K562 (cell line): ENCODE data around the gene ASF1B. TPM values are rescaled to one million over a fixed set of nuclear protein-coding genes. Genes with fewer than 3 reads are reported as not detected.

Source experiments
- ATAC-seq: fragments of 200-7000 bp; cut with Tn5 transposase; 3 replicates; pipeline ENCODE4 v1.9.1; 2020; ENCODE audit warnings: moderate library complexity
- BruUV-seq: library from RNA; stranded (reverse); fragments of 400-500 nt; replicated peaks from 2 replicates; lab custom pipeline; 2021; lab: Mats Ljungman, UMichigan
- CTCF ChIA-PET: fragments of 300-600 bp; formaldehyde crosslinking; extraction: SDS; loops from one replicate; lab custom pipeline; 2021; ENCODE audit warnings: low intra/inter-chr PET ratio; lab: Yijun Ruan, JAX
- POLR2A ChIA-PET: fragments of 300-600, 350-650 bp; sonication (Branson Sonifier 250); formaldehyde crosslinking; extraction: SDS; loops from one replicate; lab custom pipeline; 2021; ENCODE audit warnings: antibody characterized with exemption, inconsistent platforms; lab: Yijun Ruan, JAX
- DNase-seq, 4 experiments: peaks; one replicate each; pipeline versions ENCODE4 v3.0.0 to v3.0.0-alpha.2; 2011 to 2018; ENCODE audit warnings: low spot score in 3 of 4, mixed read lengths in 3 of 4; ENCODE audit errors: extremely low read depth in 1 of 4
- FAIRE-seq: peaks from 2 replicates; lab custom pipeline; 2011; peaks lifted over from hg19 to GRCh38; lab: Jason Lieb, UNC
- H2AFZ ChIP-seq: 2 replicates; pipeline ENCODE4 v1.6.0; 2011; ENCODE audit warnings: low read depth, low read length, control low read depth, inconsistent platforms
- H3K27ac ChIP-seq: fragments of 200-600 bp; 3 replicates; pipeline ENCODE4 v1.8.0; 2011; ENCODE audit warnings: low read depth, mild to moderate bottlenecking, control low read depth, inconsistent platforms, low read length, moderate library complexity, mixed read lengths; ENCODE audit errors: extremely low read depth
- H3K27me3 ChIP-seq, 2 experiments: fragments of 300-600 bp in 1 of 2; 2 replicates in 1 of 2; 3 replicates in 1 of 2; pipeline versions ENCODE4 v1.6.0 to v1.8.0; 2011; ENCODE audit warnings: inconsistent platforms in 2 of 2, low read length in 2 of 2, mild to moderate bottlenecking in 1 of 2, mixed read lengths in 1 of 2, moderate library complexity in 1 of 2; ENCODE audit not compliant: control insufficient read depth in 2 of 2, insufficient read depth in 2 of 2
- H3K36me3 ChIP-seq: fragments of 300-600 bp; 3 replicates; pipeline ENCODE4 v1.8.0; 2011; ENCODE audit warnings: mild to moderate bottlenecking, low read length, inconsistent platforms; ENCODE audit not compliant: control insufficient read depth, insufficient read depth
- H3K4me1 ChIP-seq, 2 experiments: fragments of 200-600 bp in 1 of 2; replicated peaks in 1 of 2; 2 replicates in 1 of 2; 3 replicates in 1 of 2; pipeline versions ENCODE4 v1.5.1 to v1.8.0; 2011; ENCODE audit warnings: inconsistent platforms in 2 of 2, low read length in 2 of 2, mild to moderate bottlenecking in 1 of 2, mixed read lengths in 1 of 2, moderate library complexity in 1 of 2; ENCODE audit not compliant: control insufficient read depth in 2 of 2, insufficient read depth in 2 of 2
- H3K4me2 ChIP-seq: 2 replicates; pipeline ENCODE4 v1.6.1; 2011; ENCODE audit warnings: low read length, control low read depth, inconsistent platforms, mixed read lengths; ENCODE audit not compliant: insufficient read depth
- H3K4me3 ChIP-seq: fragments of 200-600 bp; sonication (generic), shearing (Covaris generic); 2 replicates; pipeline ENCODE4 v1.5.1; 2016; ENCODE audit warnings: control low read depth, inconsistent platforms
- H3K79me2 ChIP-seq: fragments of 200-600 bp; 3 replicates; pipeline ENCODE4 v1.8.0; 2011; ENCODE audit warnings: low read length, inconsistent platforms; ENCODE audit not compliant: control insufficient read depth, insufficient read depth
- H3K9ac ChIP-seq, 2 experiments: 2 replicates each; pipeline versions ENCODE4 v1.6.0 to v1.6.1; 2011; ENCODE audit warnings: low read depth in 2 of 2, low read length in 2 of 2, control low read depth in 1 of 2, inconsistent platforms in 1 of 2, mild to moderate bottlenecking in 1 of 2, mixed read lengths in 1 of 2; ENCODE audit not compliant: insufficient read depth in 1 of 2
- H3K9me1 ChIP-seq: one replicate; pipeline ENCODE4 v1.6.0; 2011; ENCODE audit warnings: inconsistent platforms, mild to moderate bottlenecking, low read length, moderate library complexity; ENCODE audit not compliant: control insufficient read depth, insufficient read depth
- H3K9me3 ChIP-seq: replicated peaks from 2 replicates; pipeline ENCODE4 v1.5.1; 2011; ENCODE audit warnings: low read depth, low read length, inconsistent platforms; ENCODE audit not compliant: control insufficient read depth, insufficient read depth
- H4K20me1 ChIP-seq: replicated peaks from 2 replicates; pipeline ENCODE4 v1.6.1; 2011; ENCODE audit warnings: low read length, inconsistent platforms, mixed read lengths; ENCODE audit not compliant: control insufficient read depth, insufficient read depth
- ELF4 ChIP-seq: fragments of 450-650 bp; formaldehyde crosslinking; IDR thresholded peaks from 2 replicates; pipeline ENCODE4 v1.4.0; 2022; ENCODE audit warnings: missing genetic modification characterization
- GABPB1 ChIP-seq: sonication (generic); formaldehyde crosslinking; IDR thresholded peaks from 2 replicates; pipeline ENCODE4 v1.8.0; 2022; ENCODE audit warnings: mild to moderate bottlenecking, missing genetic modification reagents
- MYNN ChIP-seq, 2 experiments: sonication (generic); formaldehyde crosslinking in 1 of 2; IDR thresholded peaks; 2 replicates each; pipeline versions ENCODE4 v1.5.0 to v1.6.1; 2016 to 2020; ENCODE audit warnings: antibody characterized with exemption in 1 of 2, missing genetic modification reagents in 1 of 2
- RBM25 ChIP-seq: fragments of 200-400 bp; formaldehyde crosslinking; IDR thresholded peaks from 2 replicates; pipeline ENCODE4 v1.6.1; 2018; ENCODE audit warnings: low read length, low read depth, moderate library complexity; ENCODE audit not compliant: severe bottlenecking
- VEZF1 ChIP-seq: fragments of 200-800 bp; sonication (Bioruptor generic); IDR thresholded peaks from 2 replicates; pipeline ENCODE4 v1.6.1; 2017; ENCODE audit warnings: missing genetic modification characterization, missing compliant biosample characterization
- ZNF12 ChIP-seq: sonication (generic); formaldehyde crosslinking; IDR thresholded peaks from 2 replicates; pipeline ENCODE4 v1.4.0; 2020; ENCODE audit warnings: mild to moderate bottlenecking, missing genetic modification reagents
- ZNF121 ChIP-seq: sonication (generic); formaldehyde crosslinking; conservative IDR thresholded peaks from 2 replicates; pipeline ENCODE4 v1.8.0; 2022; ENCODE audit warnings: missing genetic modification reagents
- ZNF347 ChIP-seq: fragments of 450-650 bp; formaldehyde crosslinking; IDR thresholded peaks from 2 replicates; pipeline ENCODE4 v1.4.0; 2020; ENCODE audit warnings: low read depth, mild to moderate bottlenecking, moderate library complexity
- WGBS: fragments of 100-300 bp; shearing (Covaris generic); methylation state at CpG from one replicate; pipeline ENCODE4 v1.1.6; 2016; ENCODE audit warnings: low coverage, mixed read lengths; ENCODE audit not compliant: insufficient coverage; ENCODE audit errors: missing lambda C conversion rate; 5-methylcytosine and 5-hydroxymethylcytosine counted together
- in situ Hi-C: fragments of 300-500 bp; cut with MboI; formaldehyde crosslinking; loops from 4 replicates; pipeline ENCODE4 v1.15.0; 2018; ENCODE audit warnings: inconsistent platforms, mixed read lengths
- intact Hi-C: fragments of 100-400 bp; cut with micrococcal nuclease; formaldehyde crosslinking; loops from 2 replicates; pipeline ENCODE4 v1.14.2; 2022
- polyA plus RNA-seq, 8 experiments: library from polyadenylated mRNA; depleted of rRNA in 4 of 8; stranded (reverse) in 5 of 8; unstranded in 3 of 8; fragments of >200 nt; fragmentation: Nextera tagmentation in 2 of 8; fragmentation: Illumina TruSeq in 1 of 8; extraction: Ambion mirVana in 2 of 8; extraction: Trizol in 1 of 8; gene quantifications; 2 replicates each; pipeline versions ENCODE4 v1.2.1 to v1.2.3, GENCODE V29; 2011 to 2014; ENCODE audit warnings: inconsistent platforms in 1 of 8, missing spikeins in 1 of 8
- total RNA-seq, 7 experiments: library from RNA; depleted of rRNA in 6 of 7; stranded (reverse); fragments of >200 nt in 6 of 7; fragmentation: Illumina TruSeq in 2 of 7; extraction: Trizol in 2 of 7; gene quantifications; 2 replicates each; pipeline versions ENCODE4 v1.2.1 to v1.2.3, GENCODE V29; 2011 to 2021; ENCODE audit warnings: low replicate concordance in 1 of 7

ASF1B gene
- total and polyA plus RNA-seq, 9 of the 15 experiments (the other 6 are each of a cell fraction or from before 2014, with no cell fraction given) = 6.0 to 69.4 (median 53.3) TPM

GRCh38 chr19:14174883-14175282 is 38.5 kb upstream of the ASF1B start:
- no peaks in the 10 kb centered on the region for H3K4me1 ChIP-seq

More at GRCh38 chr19:14174883-14175282, 38.5 kb upstream of the ASF1B start:
- Histone ChIP-seq H3K79me2 (no peaks in the 10 kb centered on the region), H3K27me3 (no peaks in the 10 kb centered on the region), H4K20me1 (no peaks in the 10 kb centered on the region), H3K4me3 (no peak overlapping the region), H3K4me2 (no peak overlapping the region), H3K9me3 (no peaks in the 10 kb centered on the region), H3K27ac (no peak overlapping the region), H3K9me1 (no peaks in the 10 kb centered on the region), H3K36me3 (peaks cover 45% of the 10 kb centered on the region; the same call in 2 of the 3 replicates), H2AFZ (no peak overlapping the region), H3K9ac (no peak overlapping the region)
- in situ Hi-C loops (no loop called here), intact Hi-C loops (no loop called here)
- DNase-seq = no peak
- no TSS peak for BruUV-seq
- FAIRE-seq = no peak
- ChIA-PET CTCF (no interaction called here), POLR2A (interaction anchor here (0.8 kb wide), 1 partner anchor 61 kb away, joined by 3 read pairs; no protein-coding TSS in a partner anchor)
- no peak for ATAC-seq
- TF ChIP-seq ELF4 (CRISPR knock-in tag) (no peak), RBM25 (peak; percentile 36), VEZF1 (CRISPR knock-in tag) (no peak), ZNF12 (CRISPR knock-in tag) (no peak), GABPB1 (no peak), MYNN (IDR thresholded peaks at IDR 0.05) (no peak), MYNN (CRISPR knock-in tag; IDR thresholded peaks at IDR 0.05) (no peak), ZNF347 (CRISPR knock-in tag) (no peak), ZNF121 (CRISPR knock-in tag) (peak; percentile 86)
- 94% methylated on average over 9 of the region's 9 CpGs for WGBS
